BLaER1 (cell line): ENCODE data around the gene OLFM1.

ENCODE experiments used
- H3K27ac ChIP-seq: shearing (Covaris generic); formaldehyde crosslinking; 2 replicates; pipeline ENCODE4 v1.8.1; 2022
- H3K27me3 ChIP-seq: shearing (Covaris generic); formaldehyde crosslinking; 2 replicates; pipeline ENCODE4 v1.8.1; 2022
- H3K36me3 ChIP-seq: shearing (Covaris generic); formaldehyde crosslinking; 2 replicates; pipeline ENCODE4 v1.8.1; 2022
- H3K4me1 ChIP-seq: shearing (Covaris generic); formaldehyde crosslinking; 2 replicates; pipeline ENCODE4 v1.8.1; 2022
- H3K4me2 ChIP-seq: shearing (Covaris generic); formaldehyde crosslinking; 2 replicates; pipeline ENCODE4 v1.8.1; 2022
- H3K4me3 ChIP-seq: shearing (Covaris generic); formaldehyde crosslinking; 2 replicates; pipeline ENCODE4 v1.8.1; 2022
- H3K9ac ChIP-seq: shearing (Covaris generic); formaldehyde crosslinking; 2 replicates; pipeline ENCODE4 v1.8.1; 2022
- H3K9me3 ChIP-seq: shearing (Covaris generic); formaldehyde crosslinking; 2 replicates; pipeline ENCODE4 v1.8.1; 2022
- H4K20me1 ChIP-seq: shearing (Covaris generic); formaldehyde crosslinking; 2 replicates; pipeline ENCODE4 v1.8.1; 2022
- Cebpa-rat ChIP-seq: shearing (Covaris generic); IDR thresholded peaks from 2 replicates; pipeline ENCODE4 v1.8.1; 2022

Gene OLFM1

DNA sequence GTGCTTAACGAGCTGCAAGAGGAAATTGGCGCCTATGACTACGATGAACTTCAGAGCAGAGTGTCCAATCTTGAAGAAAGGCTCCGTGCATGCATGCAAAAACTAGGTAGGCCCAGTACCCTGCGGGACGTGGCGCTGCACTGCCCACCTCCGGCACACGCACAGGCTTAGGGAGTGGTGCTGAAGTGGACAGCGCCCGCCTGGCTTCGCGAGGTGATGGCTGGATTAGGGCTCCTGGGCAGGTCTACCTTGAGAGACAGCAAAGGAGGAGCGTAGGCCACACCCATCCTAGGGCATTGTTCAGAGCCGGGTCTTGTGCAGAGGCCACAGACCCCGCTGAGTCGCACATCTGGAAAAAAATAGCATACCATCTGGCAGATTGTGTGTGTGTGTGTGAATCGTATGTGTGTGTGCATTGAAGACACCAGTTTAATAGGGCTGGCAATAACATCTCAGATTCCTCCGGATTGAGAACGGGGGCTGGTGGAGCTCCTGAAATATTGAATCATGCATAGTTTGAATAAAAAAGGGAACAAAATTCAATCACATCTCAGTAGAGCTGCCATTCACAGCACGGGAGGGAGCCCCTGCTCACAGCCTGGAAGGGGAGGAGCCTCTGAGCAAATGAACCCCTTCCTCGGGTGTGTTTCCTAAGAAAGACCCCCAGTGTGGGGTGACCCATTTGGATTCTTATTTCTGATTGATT is 11.1 kb downstream of the OLFM1 start:
- Histone ChIP-seq H3K9ac (no peak overlapping the region), H4K20me1 (peaks cover 32% of the 10 kb centered on the region; the same call in 1 of the 2 replicates), H3K9me3 (no peaks in the 10 kb centered on the region), H3K4me2 (no peak overlapping the region), H3K4me3 (no peak overlapping the region), H3K4me1 (no peaks in the 10 kb centered on the region), H3K27ac (no peak overlapping the region), H3K27me3 (peaks cover 53% of the 10 kb centered on the region), H3K36me3 (no peaks in the 10 kb centered on the region)
- no peak for TF ChIP-seq Cebpa-rat

DNA sequence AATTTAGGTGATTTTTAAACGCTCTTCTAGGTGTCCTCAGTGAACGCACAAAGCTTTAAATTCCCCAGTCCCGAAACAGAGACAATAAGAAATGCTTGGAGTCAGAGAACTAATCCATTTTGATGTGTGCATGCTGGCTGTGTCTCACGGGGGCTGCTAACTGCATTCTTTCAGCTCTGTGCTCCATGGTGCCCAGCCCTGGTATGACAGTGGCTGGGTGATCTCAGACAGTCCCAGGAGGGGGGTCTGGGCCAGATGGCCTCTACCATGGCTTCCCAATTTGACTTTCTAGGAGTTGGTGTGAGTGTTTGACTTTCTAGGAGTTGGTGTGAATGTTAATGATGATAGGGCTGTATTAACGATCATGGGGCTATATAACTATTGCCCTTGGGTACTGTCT is 12.1 kb downstream of the OLFM1 start:
- Histone ChIP-seq H3K4me1 (no peaks in the 10 kb centered on the region), H3K4me3 (no peak overlapping the region), H3K36me3 (no peaks in the 10 kb centered on the region), H4K20me1 (peaks cover 26% of the 10 kb centered on the region; the same call in 1 of the 2 replicates), H3K27ac (no peak overlapping the region), H3K4me2 (no peak overlapping the region), H3K9me3 (no peaks in the 10 kb centered on the region), H3K27me3 (peaks cover 57% of the 10 kb centered on the region), H3K9ac (no peak overlapping the region)
- TF ChIP-seq Cebpa-rat, result no peak

DNA sequence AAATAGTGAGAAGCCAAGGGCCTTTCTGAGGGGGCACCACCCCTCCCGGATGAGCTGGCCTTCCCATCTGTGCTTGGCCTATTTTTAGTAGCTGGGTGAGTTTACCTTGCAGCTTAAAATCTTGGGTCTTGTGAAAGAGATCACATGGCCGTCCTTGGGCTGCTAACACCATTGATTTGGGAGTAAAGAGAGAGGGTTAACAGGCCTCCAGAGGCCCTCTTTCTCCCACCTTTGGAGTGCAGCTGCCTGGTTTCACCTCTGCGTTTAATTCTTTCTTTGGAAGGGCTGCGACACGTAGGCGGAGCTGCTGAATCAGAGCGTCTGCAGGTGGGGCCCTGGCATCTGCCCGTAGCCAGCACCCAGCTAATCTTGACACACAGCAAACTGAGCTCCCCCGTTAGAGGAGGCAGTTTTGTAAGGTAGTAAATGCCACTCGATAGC is 12.8 kb downstream of the OLFM1 start:
- no peak overlapping the region for H3K4me3 ChIP-seq
- no peaks in the 10 kb centered on the region for H3K9me3 ChIP-seq
- H4K20me1 ChIP-seq, result peaks cover 26% of the 10 kb centered on the region; the same call in 1 of the 2 replicates
- H3K27me3 ChIP-seq, result peaks cover 59% of the 10 kb centered on the region
- no peaks in the 10 kb centered on the region for H3K4me1 ChIP-seq
- H3K27ac ChIP-seq, result no peak overlapping the region
- no peak overlapping the region for H3K4me2 ChIP-seq
- TF ChIP-seq Cebpa-rat, result no peak
- H3K36me3 ChIP-seq, result no peaks in the 10 kb centered on the region
- H3K9ac ChIP-seq, result no peak overlapping the region

DNA sequence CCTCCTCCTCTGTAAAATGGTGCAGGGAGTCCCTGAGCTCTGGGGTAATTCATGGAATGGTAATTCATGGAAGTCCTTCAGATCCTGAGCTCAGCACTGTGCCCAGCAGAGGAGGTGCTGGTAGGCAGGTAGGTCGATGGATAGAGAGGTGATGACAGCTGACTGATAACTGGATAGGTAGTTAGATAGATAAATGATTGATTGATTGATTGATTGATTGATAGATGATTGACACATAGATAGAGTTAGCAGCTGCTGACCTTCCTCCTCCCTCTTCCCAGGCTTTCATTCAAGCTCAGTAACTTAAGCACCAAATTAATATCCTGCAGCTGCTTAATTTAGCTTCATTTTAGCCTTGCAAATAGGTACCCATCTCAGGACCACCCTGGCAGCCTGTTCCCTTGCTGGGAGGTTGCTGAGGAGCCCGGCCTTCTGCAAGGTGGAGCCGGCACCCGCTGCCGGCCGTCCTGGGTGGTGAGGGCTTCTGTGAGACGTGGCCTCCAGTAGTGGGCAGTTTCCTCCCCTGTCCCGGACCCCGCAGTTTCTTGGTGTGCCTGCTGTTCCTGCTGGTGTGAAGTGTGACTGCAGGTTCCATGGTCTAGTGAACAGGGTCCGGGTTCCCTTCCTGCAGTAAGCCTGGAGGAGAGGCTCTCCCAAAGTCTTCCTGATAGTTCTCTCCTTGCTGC is 13.4 kb downstream of the OLFM1 start:
- no peak for TF ChIP-seq Cebpa-rat
- Histone ChIP-seq H3K36me3 (no peaks in the 10 kb centered on the region), H3K27me3 (peaks cover 59% of the 10 kb centered on the region), H3K4me1 (no peaks in the 10 kb centered on the region), H3K4me2 (no peak overlapping the region), H4K20me1 (peaks cover 26% of the 10 kb centered on the region; the same call in 1 of the 2 replicates), H3K4me3 (no peak overlapping the region), H3K9me3 (no peaks in the 10 kb centered on the region), H3K9ac (no peak overlapping the region), H3K27ac (no peak overlapping the region)

DNA sequence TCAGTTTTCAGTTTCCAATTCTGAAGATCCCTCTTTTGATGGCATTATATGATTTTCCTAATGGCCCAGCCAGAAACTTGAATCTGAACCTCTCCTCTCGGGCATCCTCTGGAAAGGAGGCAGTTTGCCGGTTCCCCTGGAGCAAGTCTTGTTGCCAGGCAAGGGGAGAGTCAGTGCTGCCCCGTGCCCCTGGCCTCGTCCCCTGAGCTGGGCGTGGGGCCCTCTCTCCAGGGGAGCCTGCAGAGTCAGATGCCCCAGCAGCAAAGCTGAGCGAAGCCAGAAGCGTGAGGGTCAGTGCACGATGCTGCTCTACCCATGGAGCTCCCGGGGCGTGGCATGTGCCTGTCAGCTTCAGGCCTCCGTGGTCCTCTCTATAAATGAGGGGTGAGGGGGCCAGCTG is 14.0 kb downstream of the OLFM1 start:
- H3K9me3 ChIP-seq, result no peaks in the 10 kb centered on the region
- no peak overlapping the region for H3K27ac ChIP-seq
- H4K20me1 ChIP-seq, result peaks cover 26% of the 10 kb centered on the region; the same call in 1 of the 2 replicates
- no peaks in the 10 kb centered on the region for H3K4me1 ChIP-seq
- H3K9ac ChIP-seq, result no peak overlapping the region
- H3K27me3 ChIP-seq, result peaks cover 57% of the 10 kb centered on the region
- no peaks in the 10 kb centered on the region for H3K36me3 ChIP-seq
- TF ChIP-seq Cebpa-rat, result no peak
- H3K4me2 ChIP-seq, result no peak overlapping the region
- H3K4me3 ChIP-seq, result no peak overlapping the region

DNA sequence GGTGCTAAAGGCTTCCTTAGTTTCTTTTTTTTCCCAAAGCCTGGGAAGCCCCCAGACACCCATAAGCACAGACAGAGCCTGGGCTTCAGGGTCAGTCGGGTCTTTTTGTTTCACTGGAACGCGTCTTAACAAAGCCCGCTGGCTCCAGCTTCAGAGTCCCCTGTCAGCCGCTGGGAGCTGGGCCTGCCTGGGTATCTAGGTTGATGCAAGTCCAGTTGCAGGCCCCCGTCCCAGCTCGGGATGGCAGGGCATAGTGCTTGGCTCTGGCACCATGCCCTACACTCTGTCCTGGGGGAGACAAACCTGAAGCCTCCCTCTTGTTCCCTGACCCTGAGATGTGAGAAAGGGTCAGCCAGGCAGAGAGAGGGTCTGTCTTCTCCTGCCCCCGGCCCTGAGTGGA is 14.5 kb downstream of the OLFM1 start:
- H4K20me1 ChIP-seq, result peaks cover 26% of the 10 kb centered on the region; the same call in 1 of the 2 replicates
- TF ChIP-seq Cebpa-rat, result no peak
- H3K4me1 ChIP-seq, result no peaks in the 10 kb centered on the region
- H3K4me2 ChIP-seq, result no peak overlapping the region
- peaks cover 53% of the 10 kb centered on the region for H3K27me3 ChIP-seq
- no peak overlapping the region for H3K9ac ChIP-seq
- no peak overlapping the region for H3K4me3 ChIP-seq
- no peak overlapping the region for H3K27ac ChIP-seq
- no peaks in the 10 kb centered on the region for H3K36me3 ChIP-seq
- H3K9me3 ChIP-seq, result no peaks in the 10 kb centered on the region

DNA sequence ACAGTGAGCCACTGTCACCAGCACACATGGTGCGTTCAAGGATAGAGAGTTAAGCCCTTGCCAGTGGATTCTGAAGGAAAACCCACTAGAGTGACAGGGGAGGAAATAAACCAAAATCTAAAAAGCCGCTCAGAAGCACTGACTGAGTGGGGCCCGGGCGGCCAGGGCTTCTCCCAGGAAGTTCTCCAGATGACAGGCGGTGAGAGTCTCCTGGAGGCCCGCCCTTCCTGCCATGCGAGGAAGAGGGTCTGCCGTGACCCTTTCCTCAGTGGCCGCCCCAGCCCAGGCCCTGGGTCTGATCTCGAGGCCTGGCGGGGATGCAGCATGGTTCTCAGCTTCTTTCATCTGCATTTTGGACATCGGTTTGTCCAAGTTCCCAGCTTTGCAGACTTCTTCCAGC is 14.9 kb downstream of the OLFM1 start:
- Histone ChIP-seq H3K27me3 (peaks cover 54% of the 10 kb centered on the region), H3K27ac (no peak overlapping the region), H4K20me1 (peaks cover 26% of the 10 kb centered on the region; the same call in 1 of the 2 replicates)

DNA sequence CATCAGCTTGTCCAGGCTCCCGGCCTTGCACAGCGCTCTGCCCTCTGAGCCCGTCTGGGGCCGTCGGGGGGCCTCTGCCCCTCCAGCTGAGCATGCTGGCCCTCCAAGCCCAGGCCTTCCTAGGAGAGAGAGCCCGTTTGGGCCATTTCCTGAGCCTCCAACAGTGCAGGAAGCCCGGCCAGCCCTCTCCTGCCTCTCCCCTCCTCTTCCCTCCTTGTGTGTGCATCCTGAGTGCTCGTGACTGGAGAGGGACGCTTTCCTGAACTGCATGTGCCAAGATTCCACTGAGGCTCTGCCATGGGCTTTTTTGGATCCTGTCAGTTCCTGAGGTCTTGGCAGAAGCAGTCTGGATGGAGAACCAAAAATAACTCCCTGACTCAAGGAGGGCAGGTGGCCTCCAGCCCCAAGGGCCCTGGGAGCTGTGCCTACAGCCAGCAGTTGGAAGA is 15.6 kb downstream of the OLFM1 start:
- H3K4me1 ChIP-seq, result no peaks in the 10 kb centered on the region
- H4K20me1 ChIP-seq, result peaks cover 26% of the 10 kb centered on the region; the same call in 1 of the 2 replicates
- no peak overlapping the region for H3K27ac ChIP-seq
- no peak for TF ChIP-seq Cebpa-rat
- H3K36me3 ChIP-seq, result no peaks in the 10 kb centered on the region
- no peak overlapping the region for H3K4me2 ChIP-seq
- no peak overlapping the region for H3K4me3 ChIP-seq
- H3K9me3 ChIP-seq, result no peaks in the 10 kb centered on the region
- peaks cover 56% of the 10 kb centered on the region for H3K27me3 ChIP-seq
- H3K9ac ChIP-seq, result no peak overlapping the region

More for the DNA sequence above, 14.9 kb downstream of the OLFM1 start:
- H3K4me3 ChIP-seq, result no peak overlapping the region
- H3K4me1 ChIP-seq, result no peaks in the 10 kb centered on the region
- no peaks in the 10 kb centered on the region for H3K36me3 ChIP-seq
- no peak for TF ChIP-seq Cebpa-rat
- H3K4me2 ChIP-seq, result no peak overlapping the region
- no peak overlapping the region for H3K9ac ChIP-seq
- H3K9me3 ChIP-seq, result no peaks in the 10 kb centered on the region

DNA sequence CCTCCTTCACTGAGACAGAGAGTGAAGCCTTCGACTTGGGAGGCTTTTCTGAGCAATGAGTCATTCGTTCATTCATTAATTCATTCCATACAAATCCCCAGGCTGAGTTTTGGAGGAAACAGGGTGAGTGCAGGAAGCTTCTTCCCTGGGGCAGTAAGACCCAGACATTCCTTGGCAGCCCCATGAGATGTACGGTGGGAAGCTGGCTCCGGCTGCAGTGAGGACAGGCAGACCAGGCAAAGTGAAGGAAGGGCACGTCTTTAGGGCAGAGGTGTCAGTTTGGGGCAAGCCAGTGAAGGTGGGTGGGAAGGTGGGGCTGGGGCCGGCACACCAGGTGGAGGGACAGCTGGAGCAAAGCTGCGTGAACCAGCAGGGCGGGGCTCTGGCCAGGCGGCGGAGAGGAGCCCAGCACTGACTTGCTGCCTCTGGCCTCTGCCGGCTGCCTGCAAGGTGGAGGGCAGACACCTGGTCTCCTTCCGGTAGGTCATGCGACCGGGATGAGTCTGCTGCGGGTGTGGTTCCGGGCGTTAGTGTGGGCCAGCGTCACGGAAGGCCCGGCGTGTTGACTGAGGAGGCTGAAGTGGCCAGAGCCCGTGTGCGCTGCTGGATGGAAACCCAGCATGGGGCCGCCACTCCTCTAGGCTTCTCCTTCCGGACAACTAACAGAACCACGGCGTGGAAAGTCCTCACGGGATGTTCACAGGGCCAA is 16.6 kb downstream of the OLFM1 start:
- Histone ChIP-seq H3K4me2 (no peak overlapping the region), H4K20me1 (peaks cover 26% of the 10 kb centered on the region; the same call in 1 of the 2 replicates), H3K9ac (no peak overlapping the region), H3K27me3 (peaks cover 54% of the 10 kb centered on the region; the same call in 1 of the 2 replicates), H3K27ac (no peak overlapping the region), H3K36me3 (no peaks in the 10 kb centered on the region), H3K9me3 (no peaks in the 10 kb centered on the region), H3K4me1 (peaks cover 9% of the 10 kb centered on the region), H3K4me3 (no peak overlapping the region)
- TF ChIP-seq Cebpa-rat, result no peak

DNA sequence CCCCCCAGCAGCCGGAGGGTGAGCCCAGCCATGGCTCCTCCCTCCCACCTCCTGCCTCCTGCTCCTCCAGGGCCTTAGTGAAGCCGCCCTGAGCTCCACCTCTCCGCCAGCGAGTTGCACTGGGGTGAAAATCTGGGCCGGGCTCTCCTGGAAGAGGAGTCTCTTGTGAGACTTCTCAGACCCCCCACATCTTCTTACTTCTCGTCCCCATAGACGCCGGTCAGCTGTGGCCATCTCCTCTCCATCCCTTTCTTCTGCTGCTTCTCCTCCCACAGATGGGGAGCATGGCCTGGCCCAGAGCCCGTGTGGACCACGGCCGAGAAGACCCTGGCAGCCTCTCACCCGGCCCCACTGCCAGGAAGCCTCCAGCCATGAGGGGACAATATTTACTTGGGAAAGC is 17.3 kb downstream of the OLFM1 start:
- Histone ChIP-seq H3K9ac (no peak overlapping the region), H4K20me1 (peaks cover 22% of the 10 kb centered on the region; the same call in 1 of the 2 replicates), H3K4me3 (no peak overlapping the region), H3K4me2 (no peak overlapping the region), H3K27ac (no peak overlapping the region), H3K27me3 (peaks cover 54% of the 10 kb centered on the region; the same call in 1 of the 2 replicates), H3K4me1 (peaks cover 13% of the 10 kb centered on the region), H3K9me3 (no peaks in the 10 kb centered on the region), H3K36me3 (no peaks in the 10 kb centered on the region)
- TF ChIP-seq Cebpa-rat, result no peak
